Germinal center (tissue), 1 donor: ENCODE measurements around the gene CDK14.
"Not testable (repeated sequence)": the region's sequence is repeated elsewhere in the genome, so short reads cannot be mapped to it uniquely, and the experiment has no call there.

Source experiments
- DNase-seq: peaks from one replicate; pipeline ENCODE4 v3.0.0; 2012; ENCODE audit warnings: mixed read lengths, low spot score

The CDK14 gene

DNA sequence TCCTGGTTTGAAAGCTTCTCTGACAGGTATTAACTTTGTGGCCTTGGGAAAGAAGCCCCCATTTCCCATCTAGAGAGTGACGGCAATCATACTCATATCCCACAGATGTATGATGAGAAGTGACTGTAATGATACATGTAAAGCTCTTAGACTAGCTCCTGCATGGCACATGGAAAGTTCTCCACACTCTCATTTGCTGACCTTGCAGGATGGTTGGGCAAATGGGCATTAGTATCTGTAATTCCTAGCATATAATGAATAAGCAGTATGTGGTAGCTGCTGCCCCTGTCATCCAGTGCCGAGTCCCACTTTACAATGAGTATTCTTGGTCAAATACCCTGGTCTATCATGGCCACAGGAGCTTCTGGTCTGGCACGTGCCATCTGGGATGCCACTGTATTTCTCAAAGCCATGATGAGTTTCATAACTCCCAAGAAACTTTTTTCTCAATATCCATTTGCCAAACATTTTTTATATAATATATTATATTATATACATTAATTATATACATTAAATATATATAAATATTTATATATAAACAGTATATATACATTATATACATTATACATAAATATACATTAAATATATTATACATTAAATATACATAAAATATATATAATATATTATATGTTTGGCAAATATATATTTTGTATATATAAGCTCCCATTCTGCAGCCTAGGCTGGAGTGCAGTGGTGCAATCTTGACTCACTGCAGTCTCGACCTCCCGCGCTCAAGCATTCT lies 561.6 kb downstream of the CDK14 start:
- no peak for DNase-seq

DNA sequence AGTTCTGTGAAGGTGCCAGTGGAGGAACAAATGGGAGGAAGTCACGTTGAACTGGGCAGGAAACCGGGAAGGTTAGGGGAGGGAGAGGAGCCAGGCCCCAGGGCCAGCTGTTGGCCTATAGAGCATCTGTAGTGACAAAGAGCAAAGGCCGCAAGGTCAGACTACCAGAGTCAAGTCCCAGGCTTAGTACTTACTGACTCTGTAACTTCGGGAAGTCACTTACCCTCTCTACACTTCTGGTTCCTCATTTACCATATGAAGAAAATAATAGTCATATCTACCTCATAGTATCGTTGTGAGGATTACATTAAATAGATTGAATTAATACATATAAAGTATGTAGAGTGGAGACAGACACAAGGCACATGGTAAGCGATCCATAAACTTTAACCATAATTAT lies 566.3 kb downstream of the CDK14 start:
- no peak for DNase-seq

DNA sequence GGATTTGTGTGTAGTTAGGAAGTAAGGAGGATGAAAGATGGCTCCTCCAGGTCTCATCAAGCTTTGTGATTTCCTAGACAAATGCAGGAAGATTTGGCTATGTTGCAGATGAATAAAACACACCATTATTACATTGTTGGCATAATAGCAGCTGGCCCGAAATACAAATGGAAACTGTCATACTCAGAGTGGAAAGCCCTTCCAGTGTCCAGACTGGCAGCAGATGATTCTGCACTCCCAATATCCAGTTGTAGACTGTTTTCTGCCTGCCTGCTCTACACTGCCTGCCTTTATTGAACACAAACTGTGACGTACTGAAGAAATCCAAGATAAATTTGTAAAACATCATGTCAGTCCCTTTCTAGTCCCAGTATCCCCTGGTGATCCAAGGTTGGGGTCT lies 568.4 kb downstream of the CDK14 start:
- no peak for DNase-seq

DNA sequence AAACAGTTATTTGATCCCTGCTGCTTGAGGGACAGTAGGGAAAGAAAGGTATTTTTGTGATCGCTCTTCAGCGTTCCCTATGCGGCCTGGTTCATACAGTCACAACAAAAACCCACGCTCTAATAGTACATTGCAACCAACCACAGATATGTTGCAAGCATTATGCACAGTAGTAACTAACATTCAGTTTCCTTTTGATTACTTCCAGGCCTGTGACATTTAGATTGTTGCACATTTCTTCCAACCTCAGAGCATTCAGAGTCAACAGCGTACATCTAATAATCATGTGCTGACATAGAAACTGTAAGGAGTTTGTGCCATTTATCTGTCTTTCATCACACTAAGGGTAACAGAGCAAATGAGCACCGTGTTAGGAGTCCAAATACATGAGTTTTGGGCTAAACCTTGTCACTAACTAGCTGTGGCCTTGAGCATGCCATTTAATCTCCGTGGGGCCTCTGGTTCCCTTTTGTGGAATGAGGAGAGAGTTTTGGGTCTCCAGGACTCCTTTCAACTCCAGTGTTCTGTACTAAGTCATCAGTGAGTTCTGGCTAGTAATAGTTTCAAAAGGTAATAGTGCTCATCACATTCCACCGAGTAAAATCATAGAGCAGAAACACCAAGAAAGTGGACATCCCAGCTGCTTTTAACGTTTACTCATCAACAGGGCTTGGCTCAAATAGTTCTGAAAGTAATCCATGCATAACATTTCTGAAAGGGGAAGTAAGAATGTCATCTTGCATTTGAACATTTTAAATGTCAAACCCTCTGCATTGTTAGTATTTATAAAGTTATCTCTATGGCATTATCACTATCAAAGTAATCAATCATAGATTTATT lies 569.1 kb downstream of the CDK14 start:
- DNase-seq = peak; percentile 33

DNA sequence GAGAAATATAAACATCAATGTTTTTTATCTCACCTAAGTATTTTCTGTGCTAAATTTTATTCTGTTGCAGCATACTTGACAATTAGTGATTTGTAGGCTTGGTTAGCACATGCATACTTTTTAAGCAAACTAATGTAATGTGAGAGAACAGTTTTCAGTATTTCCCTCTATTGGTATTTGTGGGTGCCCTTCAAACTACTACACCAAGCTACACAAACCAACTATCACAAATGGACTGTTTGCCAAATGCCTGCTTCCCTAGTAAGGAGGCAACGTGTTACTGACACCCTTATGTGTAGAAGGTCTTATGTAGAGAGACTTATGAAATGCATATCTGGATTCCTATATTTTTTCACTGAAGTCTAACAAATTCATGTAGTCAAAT lies 569.7 kb downstream of the CDK14 start:
- no peak for DNase-seq

DNA sequence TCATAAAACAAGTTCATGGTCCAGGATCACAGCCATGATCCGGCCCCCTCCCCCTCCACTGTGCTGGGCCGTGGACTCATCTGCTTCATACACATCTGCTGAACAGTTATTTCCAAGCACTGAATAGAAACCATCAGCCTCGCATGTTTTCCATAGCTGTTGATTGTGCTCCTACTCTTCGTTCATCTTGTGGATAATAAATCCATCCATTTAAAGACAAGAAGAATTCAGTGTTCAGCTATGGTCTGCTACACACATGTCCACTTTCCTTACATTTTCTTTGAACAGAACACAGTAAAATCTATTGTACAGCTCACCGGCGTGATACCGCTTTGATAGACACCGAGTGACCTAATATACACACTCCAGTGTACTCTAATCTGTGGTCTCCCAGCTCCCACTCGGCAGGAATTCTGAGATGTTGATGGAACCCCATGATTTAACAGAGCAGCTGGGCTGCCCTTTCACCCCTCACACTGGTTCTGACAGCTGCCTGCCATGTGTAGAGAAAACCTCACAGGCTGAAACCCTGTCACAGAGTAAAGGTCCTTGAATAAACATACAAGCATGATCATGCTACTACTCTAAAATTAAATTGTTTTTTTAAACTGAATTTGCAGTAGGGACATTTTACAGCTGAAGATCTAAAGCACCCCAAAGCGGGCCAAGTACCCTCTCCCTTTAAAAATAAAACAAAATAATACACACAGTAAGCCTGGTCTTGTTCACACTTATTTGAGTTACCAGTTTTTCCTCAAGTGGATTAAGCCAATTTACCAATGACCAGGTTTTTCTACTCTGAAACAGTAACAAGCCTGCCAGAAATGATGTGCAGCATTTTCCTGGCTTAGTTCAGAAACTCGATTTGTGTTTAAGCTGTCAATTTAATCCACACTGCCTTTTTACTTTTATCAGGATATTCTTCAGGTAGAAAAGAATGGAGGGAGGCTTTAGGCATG lies 573.0 kb downstream of the CDK14 start:
- DNase-seq = no peak

DNA sequence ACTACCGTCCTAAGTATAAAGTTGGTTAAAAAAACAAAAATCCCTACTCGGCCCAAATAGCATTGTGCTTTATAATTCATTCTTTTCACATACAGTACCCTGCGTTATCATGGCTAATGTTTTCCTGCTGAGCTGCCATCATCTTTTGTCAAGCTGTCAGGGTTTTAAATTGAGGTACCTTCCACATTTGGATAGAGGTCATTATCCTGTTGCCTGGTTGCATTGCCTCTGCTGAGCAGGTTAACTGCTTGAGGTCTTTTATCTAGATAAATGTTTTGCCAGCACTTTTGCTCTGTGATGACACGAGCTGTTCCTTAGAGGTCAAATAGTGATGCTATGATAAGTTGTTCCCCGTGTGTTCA lies 573.7 kb downstream of the CDK14 start:
- DNase-seq = no peak

DNA sequence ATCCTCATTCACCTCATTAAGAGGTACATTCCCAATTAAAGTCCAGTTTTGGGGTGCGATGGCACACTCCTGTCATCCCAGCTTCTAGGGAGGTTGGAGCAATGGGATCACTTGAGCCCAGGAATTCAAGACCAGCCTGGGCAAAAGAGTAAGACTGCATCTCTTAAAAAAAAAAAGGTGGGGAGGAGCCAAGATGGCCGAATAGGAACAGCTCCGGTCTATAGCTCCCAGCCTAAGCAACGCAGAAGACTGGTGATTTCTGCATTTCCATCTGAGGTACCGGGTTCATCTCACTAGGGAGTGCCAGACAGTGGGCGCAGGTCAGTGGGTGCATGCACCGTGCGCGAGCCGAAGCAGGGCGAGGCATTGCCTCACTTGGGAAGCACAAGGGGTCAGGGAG lies 577.1 kb downstream of the CDK14 start:
- DNase-seq = not testable (repeated sequence)

DNA sequence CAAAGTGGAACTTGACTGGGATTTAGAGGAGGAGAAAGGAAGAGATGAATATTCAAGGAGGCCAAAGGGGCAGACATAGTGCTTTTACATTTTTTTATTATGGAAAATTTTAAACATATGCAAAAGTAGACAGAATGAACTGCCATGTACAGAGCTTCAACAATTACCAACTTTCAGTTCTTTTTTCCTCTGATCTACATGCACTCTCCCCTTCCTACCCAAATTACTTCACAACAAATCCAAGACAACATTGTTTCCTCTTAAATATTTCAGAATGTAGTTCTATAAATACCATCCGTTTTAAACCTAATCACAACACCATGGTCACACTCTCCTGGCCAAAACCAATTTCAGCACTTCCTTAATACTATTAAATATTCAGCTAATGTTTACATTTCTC lies 584.6 kb downstream of the CDK14 start:
- DNase-seq = no peak

DNA sequence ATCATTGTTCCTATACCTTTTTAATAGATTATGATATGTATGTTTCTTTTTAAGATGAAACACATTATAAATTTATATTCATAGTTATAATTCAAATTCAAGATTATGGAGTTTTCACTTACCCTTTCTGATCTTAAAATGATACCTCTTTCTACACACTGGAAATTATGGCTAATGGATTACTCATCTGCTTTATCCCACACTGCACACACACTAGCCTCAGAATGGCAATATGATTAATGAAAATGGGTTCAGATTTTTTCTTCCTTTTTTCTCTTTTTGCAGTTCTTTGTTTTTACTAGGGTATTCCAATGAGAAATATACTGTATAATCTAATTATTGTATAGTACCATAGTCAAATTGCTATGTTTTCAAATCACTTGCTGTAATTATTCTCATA lies 585.8 kb downstream of the CDK14 start:
- no peak for DNase-seq

DNA sequence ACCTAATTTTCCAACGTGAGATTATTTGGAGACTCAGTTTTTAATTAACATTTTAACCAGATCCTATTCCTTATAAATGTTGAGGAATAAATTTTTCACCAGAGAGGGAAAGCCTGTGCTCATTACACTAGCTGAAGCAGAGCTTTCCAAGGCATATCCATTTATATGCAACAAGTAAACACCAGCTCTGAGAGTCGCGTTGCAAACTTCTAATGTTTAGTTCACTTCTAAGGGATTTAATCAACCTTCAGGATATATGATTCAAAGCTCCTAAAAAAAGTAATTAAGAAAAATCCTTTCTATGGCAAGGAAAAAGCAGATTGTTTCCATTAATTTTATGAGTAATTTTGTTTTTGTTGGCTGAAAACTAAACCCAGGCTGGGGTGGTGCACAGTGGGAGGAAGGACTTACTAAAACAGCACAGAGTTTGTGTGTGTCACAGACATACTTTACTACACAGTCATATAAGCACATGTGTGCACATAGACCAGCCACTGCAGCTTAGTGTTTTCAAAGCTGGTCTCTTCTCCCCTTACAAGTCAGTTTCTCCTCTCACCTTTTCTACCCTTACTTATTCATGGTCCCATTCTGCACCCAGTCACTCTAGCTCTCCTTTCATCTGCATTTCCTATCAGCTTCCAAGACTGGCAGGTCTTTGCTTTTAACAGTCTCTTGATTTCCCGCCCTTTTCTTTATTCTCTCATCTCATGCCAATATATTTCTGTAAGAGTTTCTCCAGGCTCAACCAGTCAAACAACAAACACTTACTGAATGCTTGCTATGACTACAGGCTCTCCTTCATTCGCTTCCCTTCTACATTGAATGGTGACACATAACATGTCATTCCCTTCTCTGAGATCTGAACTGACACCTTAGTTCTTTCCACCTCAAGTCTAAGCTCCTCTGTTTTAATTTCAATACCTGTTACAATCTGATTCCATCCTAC lies 587.0 kb downstream of the CDK14 start:
- DNase-seq = no peak

DNA sequence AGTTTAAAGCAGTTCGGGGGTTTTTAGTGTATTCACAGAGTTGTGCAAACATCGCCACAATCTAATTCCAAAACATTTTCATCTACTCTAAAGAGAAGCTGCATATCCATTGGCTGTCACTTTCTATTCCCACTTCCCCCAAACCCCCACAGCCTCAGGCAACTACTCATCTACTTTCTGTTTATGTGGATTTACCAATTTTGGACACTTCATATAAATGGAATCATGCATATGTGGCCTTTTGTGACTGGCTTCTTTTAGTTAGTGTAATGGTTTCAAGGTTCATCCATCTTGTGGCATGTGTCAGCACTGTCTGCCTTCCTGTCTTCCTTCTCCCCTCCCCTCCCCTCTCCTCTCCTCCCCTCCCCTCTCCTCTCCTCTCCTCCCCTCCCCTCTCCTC lies 589.6 kb downstream of the CDK14 start:
- DNase-seq = no peak

DNA sequence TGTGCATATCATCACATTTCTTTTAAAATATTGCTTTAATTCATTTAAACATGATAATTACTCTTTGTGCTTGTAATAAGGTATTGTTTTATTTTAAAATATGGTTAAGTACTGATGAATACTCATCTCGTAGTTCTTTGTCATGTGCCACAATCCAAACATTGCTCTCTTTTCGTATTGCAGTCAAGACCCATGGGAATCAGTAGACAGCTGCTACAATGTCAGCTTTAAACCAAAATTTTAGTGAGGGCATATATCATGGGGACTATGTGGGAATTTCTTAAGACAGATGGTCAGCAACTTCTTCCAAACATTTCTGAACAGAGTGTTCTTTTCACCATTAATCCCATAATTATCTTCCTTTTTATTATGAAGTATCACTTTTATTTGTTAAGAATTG lies 590.9 kb downstream of the CDK14 start:
- no peak for DNase-seq

DNA sequence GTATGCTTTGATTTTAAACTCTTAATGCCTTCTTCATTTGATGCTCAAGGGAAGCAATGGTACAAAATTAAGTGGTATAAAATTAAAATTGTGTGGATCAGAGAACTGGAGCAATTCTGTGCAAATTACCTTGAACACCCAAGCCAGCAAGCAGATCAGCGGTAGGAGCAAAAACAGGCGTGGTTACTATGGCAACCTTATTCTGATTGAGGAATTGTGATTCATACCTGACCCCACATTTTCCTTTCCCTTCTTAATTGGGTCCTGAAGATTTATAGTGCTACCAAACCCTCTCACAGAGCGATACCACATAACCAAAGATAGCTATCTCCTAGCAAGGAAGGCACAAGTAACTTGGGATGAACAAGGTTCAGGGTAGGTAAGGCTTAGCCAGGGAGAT lies 595.6 kb downstream of the CDK14 start:
- no peak for DNase-seq

DNA sequence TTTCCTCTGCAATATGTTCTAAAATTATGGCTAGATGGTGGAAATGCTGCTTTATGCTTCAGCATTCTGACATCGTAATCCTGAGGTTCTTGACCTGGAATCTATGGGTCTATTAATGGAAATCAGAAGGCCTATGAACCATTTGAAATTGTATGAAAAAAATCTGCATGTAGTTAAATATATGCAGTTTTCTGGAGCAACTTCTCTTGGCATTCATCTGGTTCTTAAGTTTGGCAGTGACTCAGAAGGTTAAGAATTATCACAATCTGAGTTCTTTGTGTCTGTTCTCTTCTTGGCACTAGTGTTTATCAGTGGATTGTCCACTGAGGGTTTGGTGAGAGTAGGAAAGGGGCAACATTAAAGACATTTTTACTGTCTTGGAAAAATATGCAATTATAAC lies 597.0 kb downstream of the CDK14 start:
- no peak for DNase-seq

DNA sequence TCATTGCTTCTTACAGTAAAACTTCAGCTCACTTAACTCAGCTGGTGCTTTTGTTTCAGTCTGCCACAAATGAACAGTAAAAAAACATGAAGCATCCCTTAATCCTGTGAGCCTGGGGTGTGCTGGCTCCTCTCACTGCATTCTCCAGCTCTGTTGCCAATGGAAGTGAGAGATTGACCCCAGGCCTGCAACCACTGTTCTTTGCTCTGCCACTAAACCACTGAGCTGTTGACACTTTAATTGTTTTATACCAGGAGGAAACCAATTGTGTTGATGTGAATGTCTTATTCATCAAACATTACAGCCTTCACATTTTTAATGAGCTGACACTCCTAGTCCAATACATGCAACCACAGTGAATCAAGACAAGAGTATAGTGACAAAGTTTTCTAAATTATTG lies 598.7 kb downstream of the CDK14 start:
- no peak for DNase-seq

DNA sequence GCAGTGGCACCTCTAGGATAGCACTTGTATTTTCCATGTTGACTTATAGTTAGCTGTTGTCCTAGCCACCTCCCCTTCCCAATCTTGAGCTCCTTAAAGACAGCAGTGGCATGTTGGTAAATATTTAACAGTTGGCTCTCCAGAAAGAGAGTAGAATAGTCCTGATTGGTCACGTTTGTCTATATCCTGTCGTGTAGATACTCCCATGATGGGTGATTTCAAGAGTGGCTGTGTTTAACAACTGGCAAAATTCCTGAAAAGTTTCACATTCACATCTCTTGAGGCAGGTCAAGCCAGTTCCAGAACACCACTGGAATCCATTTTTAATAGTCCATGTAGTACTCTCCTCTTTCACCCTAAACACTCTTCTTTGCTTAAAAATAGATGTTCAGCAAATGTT lies 599.9 kb downstream of the CDK14 start:
- no peak for DNase-seq

DNA sequence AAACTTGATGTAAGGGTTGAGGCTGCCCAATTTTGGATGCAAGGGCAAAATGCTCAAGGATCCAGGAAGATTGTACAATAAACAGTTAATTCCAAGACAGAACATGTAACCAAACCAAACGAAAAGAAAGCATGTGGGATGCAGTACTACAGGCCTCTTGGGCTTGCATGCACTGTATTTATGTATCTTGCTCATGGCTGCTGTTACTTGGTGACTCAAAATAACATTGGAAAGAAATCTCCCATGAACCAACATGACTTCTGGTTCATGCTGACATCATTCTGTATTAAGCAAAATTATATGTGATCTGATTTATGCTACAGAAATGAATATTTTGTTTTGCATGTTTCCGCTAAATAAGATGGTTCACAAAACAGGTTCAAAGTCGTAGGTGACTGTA lies 602.2 kb downstream of the CDK14 start:
- no peak for DNase-seq

DNA sequence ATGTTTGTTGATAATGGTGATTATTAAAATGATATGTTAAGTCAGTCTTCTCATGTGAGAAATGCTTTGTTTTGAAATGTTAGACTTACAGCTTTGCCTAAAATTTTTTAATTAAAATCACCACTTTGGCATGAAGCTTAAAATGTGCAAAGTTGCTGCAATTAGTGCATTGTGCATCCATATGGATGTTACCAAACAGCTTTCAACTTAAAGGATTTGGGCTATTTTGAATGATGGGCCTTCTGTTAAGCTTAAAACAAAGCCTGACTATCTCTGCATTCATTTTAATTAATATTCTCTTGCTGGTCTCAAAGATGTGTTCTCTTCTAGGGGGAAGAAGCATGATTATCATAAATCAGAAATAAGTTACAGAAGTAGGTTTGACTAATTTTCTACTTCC lies 603.5 kb downstream of the CDK14 start:
- DNase-seq = no peak

DNA sequence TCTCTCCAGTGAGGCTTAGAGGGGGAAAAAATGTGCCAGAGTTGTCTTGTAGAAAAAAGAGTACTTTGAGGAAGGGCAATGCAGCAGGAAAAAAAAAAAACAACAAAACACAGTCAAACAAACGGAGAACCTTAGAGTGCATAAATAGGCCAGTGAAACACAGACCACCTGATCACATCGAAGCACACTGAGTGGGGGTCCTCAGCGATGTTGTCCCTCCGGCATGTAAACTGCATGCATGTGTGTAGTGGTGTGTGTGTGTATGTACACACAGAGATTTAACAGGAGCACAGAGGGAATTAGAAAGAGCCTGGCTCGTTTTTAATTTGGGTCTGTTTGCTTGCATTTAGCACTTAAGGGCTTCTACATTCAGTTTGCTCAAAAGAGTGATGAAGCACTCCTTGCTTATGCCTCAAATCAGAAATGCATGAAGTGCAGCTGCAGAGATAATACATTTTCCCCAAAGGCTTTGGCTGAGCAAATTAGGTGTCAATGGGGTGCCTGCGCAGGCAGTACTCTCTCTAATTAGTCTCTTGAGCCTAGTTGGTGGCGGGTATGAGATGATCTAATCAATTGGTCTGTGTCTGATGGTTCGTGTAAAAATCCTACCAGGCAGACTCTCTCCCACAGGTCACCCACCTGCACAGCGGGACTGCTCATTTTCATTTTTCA lies 605.5 kb downstream of the CDK14 start:
- no peak for DNase-seq
